PC-9 (cell line): ENCODE results near the gene ZFR2.

Source experiments
- CTCF ChIP-seq: fragments of 200-600 bp; sonication (generic); conservative IDR thresholded peaks from 2 replicates; pipeline ENCODE4 v1.6.1; 2017; ENCODE audit warnings: mixed run types, antibody characterized with exemption, mild to moderate bottlenecking, moderate library complexity
- EZH2 ChIP-seq: fragments of 200-600 bp; sonication (generic); IDR thresholded peaks from 2 replicates; pipeline ENCODE4 v1.8.0; 2017; ENCODE audit warnings: antibody characterized with exemption, low read depth

- TF ChIP-seq CTCF (no peak), EZH2 (no peak)
These were observed 19.1 kb downstream of the ZFR2 start for GRCh38 chr19:3849787-3850186.
